Fibroblast of skin of scalp (primary cell): ENCODE results near the gene PARP12.

Source experiments
- DNase-seq: peaks from one replicate; pipeline ENCODE4 v3.0.0-alpha.2; 2013

The PARP12 gene

DNA sequence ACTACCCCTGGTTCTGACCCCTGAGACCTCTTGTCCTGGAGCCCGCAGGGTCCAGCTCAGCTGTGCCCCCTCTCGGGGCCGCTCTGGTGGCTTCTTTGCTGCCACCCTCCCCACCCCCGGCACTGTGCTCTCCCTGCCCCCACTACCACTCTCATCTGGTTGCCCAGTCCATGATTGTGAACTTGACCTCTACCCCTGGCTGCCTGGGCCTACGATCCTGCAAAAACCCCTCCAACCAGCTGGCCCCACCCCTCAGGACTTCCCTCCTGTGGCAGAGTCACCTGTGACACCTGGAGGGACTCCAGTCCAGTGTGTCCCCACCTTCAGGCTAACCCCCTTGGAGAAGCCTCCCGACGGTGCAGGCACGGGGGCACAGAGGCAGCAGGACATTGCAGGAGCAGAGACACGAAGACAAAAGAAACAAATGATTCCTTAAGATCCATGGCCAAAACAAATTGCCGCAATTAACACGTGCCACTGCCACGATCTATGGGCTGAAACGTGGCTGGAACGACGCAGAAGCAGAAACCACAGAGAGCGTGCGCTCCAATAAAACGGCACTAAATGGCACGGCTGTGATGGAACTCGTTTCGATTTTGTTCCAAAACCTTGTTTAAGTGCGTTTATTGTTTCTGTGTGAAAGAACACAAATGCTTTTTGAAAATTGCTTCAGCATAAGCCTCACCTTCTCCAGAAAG is 72.0 kb downstream of the PARP12 start:
- no peak for DNase-seq

- DNase-seq: no peak
Measured at GRCh38 chr7:139990142-139990535, 72.6 kb downstream of the PARP12 start.

- no peak for DNase-seq
Measured at GRCh38 chr7:139989366-139990141, 73.2 kb downstream of the PARP12 start.

- DNase-seq: no peak
Measured at GRCh38 chr7:139987691-139988516, 74.8 kb downstream of the PARP12 start.

GRCh38 chr7:139985811-139986210 is 76.9 kb downstream of the PARP12 start:
- no peak for DNase-seq

GRCh38 chr7:139984642-139985539 is 77.9 kb downstream of the PARP12 start:
- no peak for DNase-seq

GRCh38 chr7:139982927-139983920 is 79.5 kb downstream of the PARP12 start:
- DNase-seq: no peak

DNA sequence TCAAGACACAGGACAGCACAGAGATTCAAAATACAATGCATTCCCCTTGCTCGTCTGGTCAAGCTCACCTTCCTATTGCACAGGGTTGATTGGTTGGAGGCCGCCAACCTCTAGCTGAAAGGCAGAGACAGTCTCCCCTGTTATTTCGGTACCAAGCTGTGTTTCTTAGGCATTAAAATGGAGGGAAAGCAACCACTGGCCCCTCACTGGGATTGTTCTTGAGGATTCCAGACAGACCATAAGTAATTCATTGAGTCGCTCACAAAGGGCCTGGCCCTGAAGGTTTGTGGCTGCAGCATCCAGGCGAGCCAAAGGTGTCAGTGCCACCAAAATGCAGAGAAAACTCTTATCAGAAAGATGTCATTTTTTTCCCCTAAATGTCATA is 81.2 kb downstream of the PARP12 start:
- no peak for DNase-seq

GRCh38 chr7:139976838-139977656 is 85.7 kb downstream of the PARP12 start:
- DNase-seq: no peak

DNA sequence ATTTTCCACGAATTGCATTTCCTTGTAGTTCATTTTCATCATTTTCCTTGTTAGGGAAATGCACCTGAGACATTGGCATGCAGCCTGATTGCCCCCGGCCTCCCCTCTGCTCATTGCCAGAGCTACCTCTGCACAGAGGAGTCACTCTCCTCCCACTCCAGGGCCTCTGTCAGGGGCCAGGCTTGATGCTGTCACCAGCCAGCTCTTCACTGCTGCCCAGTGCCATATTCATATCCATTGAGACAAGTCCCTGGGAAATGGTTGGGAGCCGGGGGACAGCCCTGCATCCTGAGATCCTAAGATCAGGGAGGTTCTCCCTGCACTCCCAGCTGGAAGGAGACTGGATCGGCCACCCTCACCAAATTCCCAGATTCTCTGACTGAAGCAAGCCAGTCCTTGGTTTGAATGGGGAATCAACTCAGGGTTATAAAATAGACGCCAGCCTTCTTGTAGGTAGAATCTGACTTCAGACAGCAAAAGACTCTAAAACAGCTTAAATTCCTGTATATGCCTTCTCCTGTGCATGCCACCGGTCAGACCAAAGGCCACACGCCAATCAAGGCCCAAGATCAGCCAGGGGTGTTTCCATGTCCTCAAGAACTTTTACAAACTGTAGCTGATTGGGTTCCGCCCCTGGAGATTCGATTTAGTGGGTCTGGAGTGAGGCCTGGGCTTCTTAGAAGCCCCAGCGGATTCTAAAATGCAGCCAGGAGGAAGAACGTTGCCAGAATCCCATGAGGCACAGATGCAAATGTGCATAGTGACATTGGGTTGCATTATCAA is 86.5 kb downstream of the PARP12 start:
- DNase-seq: no peak

DNA sequence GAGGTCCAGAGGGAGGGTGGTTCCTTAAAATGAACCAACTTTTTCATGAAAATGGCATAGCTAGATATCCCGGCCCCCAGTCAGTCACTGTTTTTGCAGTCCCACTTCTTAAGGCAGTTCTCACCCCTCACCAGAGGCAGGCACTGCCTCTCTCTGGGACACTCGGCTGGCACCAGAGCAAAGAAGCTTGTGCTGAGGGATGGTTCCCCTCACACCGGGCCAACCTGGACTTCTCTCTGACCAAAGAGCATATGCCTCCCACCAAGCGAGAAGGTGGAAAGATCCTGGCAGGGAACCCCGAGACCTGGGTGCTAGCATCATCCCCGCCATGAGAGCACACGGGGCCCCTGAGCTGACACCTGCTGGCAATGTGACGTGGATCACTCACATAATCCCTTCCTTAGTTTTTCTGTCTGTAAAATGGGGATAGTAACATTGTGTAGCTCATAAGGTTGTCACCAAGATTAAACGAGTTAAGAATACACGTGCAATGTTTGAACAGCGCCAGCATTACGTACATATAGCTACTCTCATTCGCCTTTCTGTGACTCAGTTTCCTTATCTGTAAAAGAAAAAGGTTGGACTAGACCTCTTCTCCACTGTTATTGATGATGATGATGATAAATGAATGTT is 88.5 kb downstream of the PARP12 start:
- no peak for DNase-seq
